ENCODE data around the gene DDX51. TPM values are rescaled to one million over a fixed set of nuclear protein-coding genes. Genes with fewer than 3 reads are reported as not detected.

Gene DDX51
- total RNA-seq, 1 donor from 2014 or later: 9.6 TPM

DNA sequence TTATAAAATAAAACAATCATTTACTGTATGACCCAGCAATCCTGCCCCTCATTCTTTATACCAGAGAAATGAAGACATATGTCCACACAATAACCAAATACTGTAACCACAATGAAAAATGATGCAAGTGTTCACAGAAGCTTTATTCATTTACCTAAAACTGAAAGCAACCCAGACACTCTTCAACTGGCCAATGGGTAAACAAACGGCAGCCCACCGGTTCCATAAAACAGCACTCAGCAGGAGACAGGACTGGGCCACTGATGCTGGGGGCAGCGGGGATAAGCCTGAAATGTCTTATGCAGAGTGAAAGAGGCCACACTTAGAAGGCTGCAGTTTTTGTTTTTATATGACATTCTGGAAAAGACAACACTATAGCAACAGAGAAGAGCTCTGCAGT is 15.1 kb downstream of the DDX51 start:
- H3K9me3 Mint-ChIP-seq (ENCODE audit: low read depth): peaks cover 13% of the 10 kb centered on the region
- no peaks in the 10 kb centered on the region for H3K4me1 Mint-ChIP-seq (ENCODE audit: low read depth)
- H3K27me3 Mint-ChIP-seq (ENCODE audit: low read depth): no peaks in the 10 kb centered on the region
- TF ChIP-seq, protein P1, sequence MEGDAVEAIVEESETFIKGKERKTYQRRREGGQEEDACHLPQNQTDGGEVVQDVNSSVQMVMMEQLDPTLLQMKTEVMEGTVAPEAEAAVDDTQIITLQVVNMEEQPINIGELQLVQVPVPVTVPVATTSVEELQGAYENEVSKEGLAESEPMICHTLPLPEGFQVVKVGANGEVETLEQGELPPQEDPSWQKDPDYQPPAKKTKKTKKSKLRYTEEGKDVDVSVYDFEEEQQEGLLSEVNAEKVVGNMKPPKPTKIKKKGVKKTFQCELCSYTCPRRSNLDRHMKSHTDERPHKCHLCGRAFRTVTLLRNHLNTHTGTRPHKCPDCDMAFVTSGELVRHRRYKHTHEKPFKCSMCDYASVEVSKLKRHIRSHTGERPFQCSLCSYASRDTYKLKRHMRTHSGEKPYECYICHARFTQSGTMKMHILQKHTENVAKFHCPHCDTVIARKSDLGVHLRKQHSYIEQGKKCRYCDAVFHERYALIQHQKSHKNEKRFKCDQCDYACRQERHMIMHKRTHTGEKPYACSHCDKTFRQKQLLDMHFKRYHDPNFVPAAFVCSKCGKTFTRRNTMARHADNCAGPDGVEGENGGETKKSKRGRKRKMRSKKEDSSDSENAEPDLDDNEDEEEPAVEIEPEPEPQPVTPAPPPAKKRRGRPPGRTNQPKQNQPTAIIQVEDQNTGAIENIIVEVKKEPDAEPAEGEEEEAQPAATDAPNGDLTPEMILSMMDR (IDR thresholded peaks at IDR 0.05): no peak
- no peak for DNase-seq (ENCODE audit: low spot score)
- peaks cover 54% of the 10 kb centered on the region for H3K36me3 Mint-ChIP-seq (ENCODE audit: low read depth)
- H3K27ac Mint-ChIP-seq (ENCODE audit: unreplicated experiment): no peak overlapping the region
- H3K4me3 Mint-ChIP-seq (ENCODE audit: unreplicated experiment): no peak overlapping the region

DNA sequence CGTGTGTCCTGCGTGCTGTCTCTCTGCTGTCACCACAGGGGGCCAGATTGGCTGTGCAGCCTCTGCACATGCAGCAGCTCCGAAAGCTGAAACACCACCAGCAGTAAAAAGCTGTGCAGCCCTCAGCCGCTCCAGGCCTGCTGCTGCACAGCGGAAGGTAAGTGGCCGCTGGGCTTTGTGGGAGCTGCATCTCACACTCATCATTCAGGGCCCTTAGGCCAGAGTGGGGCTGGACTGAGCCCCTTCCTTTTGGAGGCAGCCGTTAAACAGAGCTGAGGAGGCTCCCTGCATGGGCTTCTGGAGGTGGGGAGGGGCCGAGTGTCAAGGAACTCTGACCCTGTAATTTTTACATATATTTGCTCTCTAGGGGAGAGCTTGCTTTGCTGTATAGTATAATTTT is 17.1 kb downstream of the DDX51 start:
- no peak for DNase-seq (ENCODE audit: low spot score)
- Mint-ChIP-seq H3K9me3 (ENCODE audit: low read depth) (peaks cover 13% of the 10 kb centered on the region), H3K27me3 (ENCODE audit: low read depth) (no peaks in the 10 kb centered on the region), H3K36me3 (ENCODE audit: low read depth) (peaks cover 60% of the 10 kb centered on the region), H3K27ac (ENCODE audit: unreplicated experiment) (no peak overlapping the region), H3K4me1 (ENCODE audit: low read depth) (no peaks in the 10 kb centered on the region), H3K4me3 (ENCODE audit: unreplicated experiment) (no peak overlapping the region)
- TF ChIP-seq, protein P1 (IDR thresholded peaks at IDR 0.05): no peak

DNA sequence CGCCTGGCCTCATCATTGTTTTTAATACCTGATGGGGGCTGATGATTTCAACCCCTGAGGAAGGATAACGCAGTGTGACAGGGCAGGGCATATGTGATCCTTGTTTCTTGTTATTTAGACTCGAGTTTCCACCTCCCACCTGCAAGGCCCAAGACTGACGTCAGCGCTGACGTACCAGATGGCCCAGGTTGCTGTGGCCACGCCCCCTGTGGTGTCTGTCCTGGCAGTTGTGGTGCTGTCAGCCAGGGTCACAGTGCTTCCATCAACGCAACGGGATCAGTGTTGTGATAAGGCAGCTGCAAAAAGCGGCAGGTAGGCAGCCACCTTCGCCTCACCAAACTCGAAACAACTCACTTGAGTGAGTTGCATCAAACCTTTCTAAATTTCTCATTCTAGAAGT is 18.4 kb downstream of the DDX51 start:
- H3K27ac Mint-ChIP-seq (ENCODE audit: unreplicated experiment): no peak overlapping the region
- no peak for DNase-seq (ENCODE audit: low spot score)

DNA sequence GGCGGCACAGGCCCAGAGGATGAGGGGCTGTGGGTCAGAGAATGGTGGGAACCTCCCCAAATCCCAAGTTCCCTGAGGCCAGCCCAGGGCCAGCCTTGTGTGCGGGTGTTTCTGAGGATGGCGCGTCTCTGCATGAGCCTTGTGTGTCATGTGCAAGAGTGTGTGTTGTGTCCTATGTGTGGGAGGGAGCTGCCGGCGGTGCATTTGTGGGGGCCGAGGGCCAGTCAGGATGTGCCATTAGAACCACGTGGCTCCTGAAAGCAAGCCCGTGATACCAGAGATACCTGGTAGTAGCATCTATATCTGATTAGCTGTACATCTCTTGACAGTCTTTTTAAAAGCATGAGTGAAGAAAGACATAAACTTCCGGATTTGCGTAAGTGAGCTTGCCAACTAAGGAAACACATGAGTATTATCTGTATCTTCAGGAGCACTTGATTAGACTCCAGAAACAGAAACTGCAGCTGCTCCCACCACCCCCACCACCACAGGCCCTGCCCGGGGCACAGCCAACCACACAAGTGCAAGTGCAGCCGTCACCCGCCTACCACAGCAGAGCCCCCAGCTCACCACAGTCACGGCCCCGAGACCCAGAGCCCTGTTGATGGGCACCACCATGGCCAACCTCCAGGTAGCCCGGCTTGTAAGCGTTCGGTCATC is 19.2 kb downstream of the DDX51 start:
- Mint-ChIP-seq H3K4me1 (ENCODE audit: low read depth) (no peaks in the 10 kb centered on the region), H3K4me3 (ENCODE audit: unreplicated experiment) (no peak overlapping the region), H3K36me3 (ENCODE audit: low read depth) (peaks cover 60% of the 10 kb centered on the region), H3K27ac (ENCODE audit: unreplicated experiment) (no peak overlapping the region), H3K9me3 (ENCODE audit: low read depth) (peaks cover 13% of the 10 kb centered on the region), H3K27me3 (ENCODE audit: low read depth) (no peaks in the 10 kb centered on the region)
- no peak for DNase-seq (ENCODE audit: low spot score)
- TF ChIP-seq, protein P1 (IDR thresholded peaks at IDR 0.05): no peak

More for the DNA sequence above, 18.4 kb downstream of the DDX51 start:
- Mint-ChIP-seq H3K4me3 (ENCODE audit: unreplicated experiment) (no peak overlapping the region), H3K36me3 (ENCODE audit: low read depth) (peaks cover 62% of the 10 kb centered on the region), H3K27me3 (ENCODE audit: low read depth) (no peaks in the 10 kb centered on the region), H3K4me1 (ENCODE audit: low read depth) (no peaks in the 10 kb centered on the region), H3K9me3 (ENCODE audit: low read depth) (peaks cover 13% of the 10 kb centered on the region)
- TF ChIP-seq, protein P1 (IDR thresholded peaks at IDR 0.05): no peak

DNA sequence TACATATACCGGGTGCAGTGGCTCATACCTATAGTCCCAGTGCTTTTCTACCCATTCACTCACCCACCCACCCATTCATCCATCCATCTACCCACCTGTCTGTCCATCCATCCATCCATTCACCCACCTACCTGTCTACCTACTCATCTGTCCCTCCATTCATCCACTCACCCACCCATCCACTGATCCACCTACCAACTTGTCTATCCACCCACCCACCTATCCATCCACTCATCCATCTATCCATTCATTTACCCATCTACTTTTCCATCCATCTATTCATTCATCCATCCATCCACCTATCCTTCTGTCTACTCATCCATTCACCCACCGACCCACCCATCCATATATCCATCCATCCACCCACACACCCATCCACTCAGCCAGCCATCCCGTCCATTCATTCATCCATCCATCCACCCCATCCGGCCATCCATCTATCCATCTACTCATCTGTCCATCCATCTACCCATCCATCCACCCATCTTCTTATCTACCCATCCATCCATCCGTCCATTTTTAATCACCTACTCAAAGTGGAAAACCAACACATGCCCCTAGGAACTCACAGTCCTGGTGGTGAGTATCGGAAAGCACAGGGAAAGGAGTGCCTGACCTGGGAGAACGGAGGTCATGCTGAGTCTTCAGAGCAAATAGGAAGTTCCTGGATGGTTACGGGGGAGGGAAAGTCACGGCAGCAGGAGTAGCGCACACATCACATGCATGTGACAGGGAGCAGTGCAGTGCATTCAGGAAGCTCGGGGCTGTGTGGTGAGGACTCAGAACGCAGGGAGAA is 20.0 kb downstream of the DDX51 start:
- no peaks in the 10 kb centered on the region for H3K27me3 Mint-ChIP-seq (ENCODE audit: low read depth)
- H3K36me3 Mint-ChIP-seq (ENCODE audit: low read depth): peaks cover 56% of the 10 kb centered on the region
- DNase-seq (ENCODE audit: low spot score): no peak

More for the DNA sequence above, 20.0 kb downstream of the DDX51 start:
- Mint-ChIP-seq H3K9me3 (ENCODE audit: low read depth) (peaks cover 13% of the 10 kb centered on the region), H3K4me3 (ENCODE audit: unreplicated experiment) (no peak overlapping the region), H3K4me1 (ENCODE audit: low read depth) (no peaks in the 10 kb centered on the region), H3K27ac (ENCODE audit: unreplicated experiment) (no peak overlapping the region)
- TF ChIP-seq, protein P1 (IDR thresholded peaks at IDR 0.05): no peak
